Activated CD8-positive, alpha-beta memory T cell treated with anti-CD3 and anti-CD28 coated beads, Interleukin-2, amount 10 ng/mL, durations not matched to agents 7 days and 5 days (primary cell): ENCODE data around the gene LSM14B. TPM values are rescaled to one million over a fixed set of nuclear protein-coding genes. Genes with fewer than 3 reads are reported as not detected.

Source experiments
- ATAC-seq: fragments of 150-1000 bp; cut with Tn5 transposase; one replicate; pipeline ENCODE4 v1.10.0; 2021; ENCODE audit warnings: moderate library complexity
- CTCF ChIA-PET: fragments of 350-600 bp; sonication (Branson Sonifier 250); formaldehyde crosslinking; loops from one replicate; lab custom pipeline; 2021; ENCODE audit warnings: antibody characterized with exemption; lab: Charles Lee
- DNase-seq: peaks from one replicate; pipeline ENCODE4 v3.0.0-alpha.2; 2020
- H3K27ac Mint-ChIP-seq: one replicate; pipeline ENCODE4 v1.8.0; 2021; ENCODE audit warnings: mild to moderate bottlenecking, mixed read lengths
- H3K27me3 Mint-ChIP-seq: one replicate; pipeline ENCODE4 v1.8.0; 2021; ENCODE audit warnings: mixed read lengths
- H3K36me3 Mint-ChIP-seq: one replicate; pipeline ENCODE4 v1.8.0; 2021; ENCODE audit warnings: mild to moderate bottlenecking, mixed read lengths
- H3K4me1 Mint-ChIP-seq: one replicate; pipeline ENCODE4 v1.8.0; 2021; ENCODE audit warnings: mixed read lengths
- H3K4me3 Mint-ChIP-seq: one replicate; pipeline ENCODE4 v1.8.0; 2021; ENCODE audit warnings: mild to moderate bottlenecking, moderate library complexity, mixed read lengths
- H3K9me3 Mint-ChIP-seq: one replicate; pipeline ENCODE4 v1.8.0; 2022; ENCODE audit warnings: low read depth, mixed read lengths
- total RNA-seq, 2 experiments: library from RNA; stranded (reverse); gene quantifications; one replicate each; pipeline ENCODE4 v1.2.3, GENCODE V29; 2021

Gene LSM14B
- total RNA-seq, 2 experiments from 2014 or later, result 34.6 to 34.8 TPM

DNA sequence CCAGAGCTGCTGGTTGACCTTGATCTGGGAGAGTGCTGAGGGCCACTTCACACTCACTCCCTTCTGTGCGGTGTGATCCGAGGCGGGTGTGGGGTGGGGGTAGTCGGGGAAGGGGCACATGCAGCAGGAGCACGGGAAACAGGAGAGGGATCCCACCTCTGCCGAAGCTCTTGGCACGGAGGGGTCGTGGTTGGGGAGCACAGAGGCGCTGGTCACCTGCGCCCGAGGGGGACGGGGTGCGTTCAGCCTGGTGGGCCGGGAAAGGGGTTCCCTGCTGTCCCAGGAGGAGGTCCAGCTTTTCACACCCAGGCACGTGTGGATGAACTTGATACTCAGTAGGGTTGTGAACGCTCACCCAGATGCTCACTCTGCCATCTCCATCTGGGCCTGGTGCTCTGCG, 38.6 kb downstream of the LSM14B start:
- Mint-ChIP-seq H3K27ac (no peak overlapping the region), H3K36me3 (peaks cover 17% of the 10 kb centered on the region), H3K4me3 (no peak overlapping the region), H3K9me3 (no peaks in the 10 kb centered on the region), H3K4me1 (peaks cover 18% of the 10 kb centered on the region), H3K27me3 (no peaks in the 10 kb centered on the region)
- ATAC-seq (no peak), DNase-seq (no peak)
- CTCF ChIA-PET, result no interaction called here

DNA sequence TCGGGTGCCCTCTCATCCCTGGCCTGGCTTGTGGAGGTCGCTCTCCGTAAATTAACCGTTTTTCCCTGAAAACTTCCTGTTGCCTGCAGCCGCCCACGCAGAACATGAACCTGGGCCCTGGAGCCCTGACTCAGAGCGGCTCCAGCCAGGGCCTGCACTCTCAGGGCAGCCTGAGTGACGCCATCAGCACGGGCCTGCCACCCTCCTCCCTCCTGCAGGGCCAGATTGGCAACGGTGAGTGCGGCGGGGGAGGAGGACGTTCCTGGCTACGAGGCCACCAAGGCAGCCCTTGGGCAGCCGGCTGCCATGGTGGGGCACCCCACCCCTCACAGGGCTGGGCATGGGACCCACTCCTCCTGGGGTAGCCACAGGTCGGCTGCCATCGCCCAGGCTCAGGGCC, 39.1 kb downstream of the LSM14B start:
- Mint-ChIP-seq H3K4me1 (peaks cover 18% of the 10 kb centered on the region), H3K27ac (no peak overlapping the region), H3K9me3 (no peaks in the 10 kb centered on the region), H3K4me3 (no peak overlapping the region), H3K36me3 (peaks cover 17% of the 10 kb centered on the region), H3K27me3 (no peaks in the 10 kb centered on the region)
- ATAC-seq, result no peak
- no peak for DNase-seq
- CTCF ChIA-PET, result no interaction called here

DNA sequence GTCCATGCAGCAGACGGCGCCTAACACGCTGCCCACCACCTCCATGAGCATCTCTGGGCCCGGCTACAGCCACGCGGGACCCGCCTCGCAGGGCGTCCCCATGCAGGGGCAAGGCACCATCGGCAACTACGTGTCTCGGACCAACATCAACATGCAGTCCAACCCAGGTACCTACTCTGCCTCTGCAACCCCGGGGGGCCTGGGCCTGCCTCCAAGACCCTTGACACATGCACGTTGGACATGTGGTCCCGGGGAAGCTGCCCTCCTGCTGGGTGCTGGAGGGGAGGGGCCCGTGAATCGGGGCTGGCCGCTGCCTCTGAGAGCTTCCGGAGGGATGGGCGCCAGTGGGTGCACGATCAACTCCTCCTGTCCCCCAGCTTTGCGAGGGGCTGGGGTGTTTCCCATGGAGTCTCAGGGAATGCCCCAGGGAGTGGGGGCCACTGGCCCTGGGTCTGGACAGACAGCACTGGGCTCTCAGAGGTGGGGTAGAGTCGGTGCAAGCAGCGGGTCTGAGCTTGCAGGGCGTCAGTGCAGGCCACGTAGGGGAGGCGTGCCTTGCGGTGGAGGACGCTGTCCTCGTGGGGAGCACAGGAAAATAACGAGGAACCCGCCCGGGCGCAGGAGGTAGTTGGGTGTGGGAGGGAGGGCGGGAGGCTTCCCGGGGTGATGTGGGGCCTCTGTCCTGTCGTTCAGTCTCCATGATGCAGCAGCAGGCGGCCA, 40.6 kb downstream of the LSM14B start:
- H3K9me3 Mint-ChIP-seq, result no peaks in the 10 kb centered on the region
- ATAC-seq, result no peak
- no peaks in the 10 kb centered on the region for H3K27me3 Mint-ChIP-seq
- peaks cover 17% of the 10 kb centered on the region for H3K36me3 Mint-ChIP-seq
- H3K4me3 Mint-ChIP-seq, result no peak overlapping the region
- CTCF ChIA-PET, result no interaction called here
- peaks cover 18% of the 10 kb centered on the region for H3K4me1 Mint-ChIP-seq
- no peak for DNase-seq
- H3K27ac Mint-ChIP-seq, result no peak overlapping the region

DNA sequence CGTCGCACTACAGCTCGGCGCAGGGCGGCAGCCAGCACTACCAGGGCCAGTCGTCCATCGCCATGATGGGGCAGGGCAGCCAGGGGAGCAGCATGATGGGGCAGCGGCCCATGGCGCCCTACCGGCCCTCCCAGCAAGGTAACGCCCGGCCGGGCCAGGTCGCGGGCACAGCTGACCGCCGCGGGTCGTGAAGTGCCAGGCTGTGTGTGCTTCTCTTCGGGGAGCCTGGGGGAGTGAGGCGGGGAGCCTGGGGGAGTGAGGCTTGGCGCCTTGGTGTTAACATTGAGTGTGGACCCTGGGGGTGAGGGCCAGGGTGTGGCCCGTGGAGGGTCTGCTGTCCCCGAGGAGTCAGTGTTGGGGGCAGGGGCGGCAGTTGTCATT, 41.2 kb downstream of the LSM14B start:
- Mint-ChIP-seq H3K27me3 (no peaks in the 10 kb centered on the region), H3K9me3 (no peaks in the 10 kb centered on the region), H3K4me1 (peaks cover 18% of the 10 kb centered on the region), H3K4me3 (no peak overlapping the region), H3K27ac (no peak overlapping the region), H3K36me3 (peaks cover 17% of the 10 kb centered on the region)
- CTCF ChIA-PET, result no interaction called here
- no peak for DNase-seq
- ATAC-seq, result no peak

DNA sequence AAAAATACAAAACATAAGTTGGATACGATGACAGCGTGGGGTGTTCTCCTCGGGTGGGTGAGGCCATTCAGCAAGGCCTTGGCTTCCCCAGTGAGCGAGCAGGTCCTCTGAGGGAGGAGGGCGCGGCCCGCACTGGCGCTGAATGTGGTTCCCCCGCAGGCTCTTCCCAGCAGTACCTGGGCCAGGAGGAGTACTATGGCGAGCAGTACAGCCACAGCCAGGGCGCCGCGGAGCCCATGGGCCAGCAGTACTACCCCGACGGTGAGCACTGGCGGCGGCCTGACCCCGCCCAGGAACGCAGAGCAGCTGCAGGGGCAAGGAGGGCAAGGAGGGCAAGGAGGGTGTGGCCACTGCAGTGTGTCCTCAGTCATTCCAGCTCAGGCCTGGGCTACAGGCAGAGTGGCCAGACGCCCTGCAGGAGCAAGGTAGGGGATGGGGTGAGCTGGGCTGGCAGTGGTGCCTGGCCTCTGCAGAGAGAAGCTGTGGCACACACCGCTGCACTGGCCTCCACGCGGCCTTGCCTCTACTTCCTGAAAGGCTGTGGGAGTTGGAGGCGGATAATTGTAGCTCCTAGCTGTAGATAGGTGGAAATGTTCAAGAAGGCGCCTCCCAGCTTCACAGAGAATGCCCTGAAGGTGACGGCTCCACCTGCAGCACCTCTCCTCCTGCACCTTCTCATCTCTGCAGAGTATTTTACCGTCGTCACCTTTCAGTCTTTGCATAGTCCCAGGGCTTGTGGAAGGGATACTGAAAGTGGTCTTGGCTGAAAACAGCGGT, 41.9 kb downstream of the LSM14B start:
- Mint-ChIP-seq H3K4me3 (no peak overlapping the region), H3K36me3 (peaks cover 14% of the 10 kb centered on the region), H3K27ac (no peak overlapping the region), H3K27me3 (no peaks in the 10 kb centered on the region), H3K9me3 (no peaks in the 10 kb centered on the region), H3K4me1 (peaks cover 15% of the 10 kb centered on the region)
- ATAC-seq, result no peak
- CTCF ChIA-PET, result no interaction called here
- DNase-seq, result no peak

DNA sequence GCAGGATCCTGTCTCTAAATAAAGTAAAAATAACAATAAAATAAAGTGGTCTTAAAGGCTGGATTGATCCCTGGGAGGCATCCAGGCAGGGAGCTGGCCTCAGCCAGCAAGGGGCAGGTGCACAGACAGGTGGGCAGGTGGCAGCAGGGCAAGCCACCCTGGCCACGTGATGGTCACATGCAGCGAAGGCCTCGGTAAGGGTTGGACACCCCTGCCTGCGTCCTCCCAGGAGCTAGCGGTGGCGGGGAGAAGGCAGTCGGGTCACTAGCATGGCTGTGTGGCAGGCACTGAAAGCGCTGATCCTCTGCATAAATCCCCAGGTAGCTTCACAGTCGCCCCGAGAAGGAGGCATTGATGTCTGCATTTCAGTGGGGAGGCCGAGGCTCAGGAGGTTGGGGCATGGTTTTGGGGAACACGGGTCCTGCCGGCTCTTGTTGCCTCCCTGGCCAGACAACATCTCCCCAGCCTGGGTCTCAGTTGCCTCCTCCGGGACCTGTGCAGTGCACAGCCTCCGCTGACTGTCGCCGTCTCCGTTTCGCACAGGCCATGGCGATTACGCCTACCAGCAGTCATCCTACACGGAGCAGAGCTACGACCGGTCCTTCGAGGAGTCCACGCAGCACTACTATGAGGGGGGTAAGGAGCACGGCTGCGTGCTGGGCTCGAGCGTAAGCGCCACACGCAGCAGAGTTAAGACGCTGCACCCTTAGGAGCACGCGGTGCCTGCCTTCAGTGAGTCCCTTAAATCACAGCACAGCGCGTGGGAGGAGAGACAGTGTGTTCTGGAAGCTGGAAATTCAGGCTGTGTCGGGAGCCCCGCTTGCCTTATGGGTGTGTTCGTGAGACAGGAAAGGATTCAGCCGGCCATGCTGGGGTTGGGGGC, 42.8 kb downstream of the LSM14B start:
- CTCF ChIA-PET, result no interaction called here
- H3K27me3 Mint-ChIP-seq, result no peaks in the 10 kb centered on the region
- peaks cover 9% of the 10 kb centered on the region for H3K36me3 Mint-ChIP-seq
- H3K4me1 Mint-ChIP-seq, result peaks cover 6% of the 10 kb centered on the region
- H3K9me3 Mint-ChIP-seq, result no peaks in the 10 kb centered on the region
- no peak overlapping the region for H3K4me3 Mint-ChIP-seq
- H3K27ac Mint-ChIP-seq, result no peak overlapping the region
- ATAC-seq, result no peak
- no peak for DNase-seq

DNA sequence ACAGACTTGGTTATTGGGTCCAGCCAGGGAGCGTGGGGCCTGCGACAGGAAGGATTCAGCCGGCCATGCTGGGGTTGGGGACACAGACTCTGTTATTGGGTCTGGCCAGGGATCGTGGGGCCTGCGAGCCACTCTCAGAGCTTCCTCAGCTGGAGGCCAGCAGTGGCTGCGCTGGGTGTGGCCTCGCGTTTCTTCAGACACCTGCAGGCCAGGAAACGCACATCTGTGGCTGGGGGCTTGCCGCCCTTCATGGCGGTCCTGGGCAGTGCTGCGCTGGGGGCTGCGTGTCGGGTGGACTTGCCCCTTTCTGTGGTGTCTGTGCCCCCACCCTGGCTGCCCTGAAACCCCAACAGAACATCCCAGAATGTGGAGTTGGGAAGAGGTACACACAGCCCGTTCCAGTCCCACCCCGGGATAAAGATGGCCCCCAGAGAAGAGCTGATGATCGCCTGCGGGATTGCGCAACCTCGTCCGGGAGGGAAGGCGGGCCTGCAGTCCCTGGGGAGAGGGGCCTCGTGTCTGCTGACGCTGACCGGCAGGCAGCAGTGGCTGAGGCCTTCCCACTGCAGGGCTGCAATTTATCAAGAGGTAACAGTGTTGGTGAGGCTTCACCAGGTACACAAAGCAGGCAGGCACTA, 43.6 kb downstream of the LSM14B start:
- H3K36me3 Mint-ChIP-seq, result peaks cover 5% of the 10 kb centered on the region
- no peak overlapping the region for H3K27ac Mint-ChIP-seq
- DNase-seq, result no peak
- no peaks in the 10 kb centered on the region for H3K27me3 Mint-ChIP-seq
- CTCF ChIA-PET, result no interaction called here
- no peaks in the 10 kb centered on the region for H3K4me1 Mint-ChIP-seq
- H3K9me3 Mint-ChIP-seq, result no peaks in the 10 kb centered on the region
- no peak overlapping the region for H3K4me3 Mint-ChIP-seq
- no peak for ATAC-seq

DNA sequence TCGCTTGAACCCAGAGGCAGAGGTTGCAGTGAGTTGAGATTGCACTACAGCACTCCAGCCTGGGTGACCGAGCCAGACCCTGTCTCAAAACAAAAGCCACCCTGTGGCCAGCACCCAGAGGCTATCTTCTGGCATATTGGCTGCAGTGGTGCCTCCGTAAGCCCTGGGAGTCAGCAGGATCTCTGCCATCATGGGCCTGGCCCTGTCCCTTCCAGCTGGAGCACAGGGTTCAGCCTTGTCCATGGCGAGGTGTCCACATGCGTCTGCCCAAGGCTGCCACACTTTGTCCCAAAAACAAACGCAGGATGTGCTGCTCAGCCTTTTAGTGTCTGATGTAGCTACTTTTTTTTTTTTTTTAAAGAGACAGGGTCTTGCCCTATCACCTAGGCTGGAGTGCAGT, 45.2 kb downstream of the LSM14B start:
- Mint-ChIP-seq H3K27ac (no peak overlapping the region), H3K4me3 (no peak overlapping the region), H3K27me3 (no peaks in the 10 kb centered on the region), H3K36me3 (no peaks in the 10 kb centered on the region), H3K4me1 (no peaks in the 10 kb centered on the region), H3K9me3 (no peaks in the 10 kb centered on the region)
- no peak for ATAC-seq
- CTCF ChIA-PET, result interaction anchor here (0.7 kb wide), 1 partner anchor 153 kb away, joined by 3 read pairs; no protein-coding TSS in a partner anchor
- DNase-seq, result no peak

DNA sequence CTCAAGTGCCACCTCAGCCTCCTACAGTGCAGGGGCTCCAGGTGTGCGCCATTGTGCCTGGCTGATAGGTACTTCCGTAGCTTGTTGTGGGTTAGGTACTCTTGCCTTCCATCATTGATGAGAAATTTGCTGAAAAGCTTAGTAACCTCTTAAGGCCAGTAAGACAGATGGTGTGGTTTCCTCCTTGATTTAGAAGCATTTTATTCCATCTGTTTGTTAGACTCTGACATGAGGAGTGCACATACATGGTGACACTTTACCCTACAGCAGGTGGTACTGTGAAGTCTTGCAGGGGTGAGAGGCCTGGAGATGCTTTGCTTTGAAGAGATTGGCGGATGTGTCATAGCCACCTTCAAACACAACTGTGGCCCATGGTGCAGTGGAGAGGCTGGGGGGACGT, 45.8 kb downstream of the LSM14B start:
- CTCF ChIA-PET, result no interaction called here

DNA sequence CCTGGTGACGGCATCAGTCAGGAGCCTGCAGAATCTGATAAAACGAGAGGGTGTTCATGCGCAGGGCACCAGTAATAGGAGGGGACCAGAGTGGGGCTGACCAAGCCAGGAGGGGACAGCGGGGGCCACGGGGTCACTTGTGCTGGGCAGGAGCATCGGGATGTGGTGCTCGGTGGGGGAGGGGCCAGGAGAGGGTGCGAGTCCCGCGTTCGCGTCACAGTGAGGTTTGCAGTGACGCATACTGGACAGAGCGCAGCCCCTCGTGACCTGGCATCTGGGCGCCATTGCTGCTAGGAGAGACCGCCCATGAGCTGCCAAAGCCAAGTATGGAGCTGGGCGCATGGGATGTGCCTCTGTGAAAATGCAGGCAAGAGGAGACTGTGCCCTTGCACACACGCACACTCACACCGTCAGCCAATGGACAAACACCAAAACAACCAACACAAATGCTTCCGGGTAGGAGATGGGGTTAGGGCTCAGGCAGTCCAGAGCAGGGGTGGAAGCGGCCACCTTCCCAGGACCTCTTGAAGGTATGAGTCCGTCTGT, 46.7 kb downstream of the LSM14B start:
- no peak overlapping the region for H3K4me3 Mint-ChIP-seq
- H3K36me3 Mint-ChIP-seq, result no peaks in the 10 kb centered on the region
- DNase-seq (no peak), ATAC-seq (no peak)
- H3K4me1 Mint-ChIP-seq, result no peaks in the 10 kb centered on the region
- no peak overlapping the region for H3K27ac Mint-ChIP-seq
- CTCF ChIA-PET, result no interaction called here
- H3K27me3 Mint-ChIP-seq, result no peaks in the 10 kb centered on the region
- no peaks in the 10 kb centered on the region for H3K9me3 Mint-ChIP-seq

More for the DNA sequence above, 45.8 kb downstream of the LSM14B start:
- DNase-seq, result no peak
- Mint-ChIP-seq H3K4me3 (no peak overlapping the region), H3K27ac (no peak overlapping the region), H3K4me1 (no peaks in the 10 kb centered on the region), H3K27me3 (no peaks in the 10 kb centered on the region), H3K36me3 (no peaks in the 10 kb centered on the region), H3K9me3 (no peaks in the 10 kb centered on the region)
- no peak for ATAC-seq

DNA sequence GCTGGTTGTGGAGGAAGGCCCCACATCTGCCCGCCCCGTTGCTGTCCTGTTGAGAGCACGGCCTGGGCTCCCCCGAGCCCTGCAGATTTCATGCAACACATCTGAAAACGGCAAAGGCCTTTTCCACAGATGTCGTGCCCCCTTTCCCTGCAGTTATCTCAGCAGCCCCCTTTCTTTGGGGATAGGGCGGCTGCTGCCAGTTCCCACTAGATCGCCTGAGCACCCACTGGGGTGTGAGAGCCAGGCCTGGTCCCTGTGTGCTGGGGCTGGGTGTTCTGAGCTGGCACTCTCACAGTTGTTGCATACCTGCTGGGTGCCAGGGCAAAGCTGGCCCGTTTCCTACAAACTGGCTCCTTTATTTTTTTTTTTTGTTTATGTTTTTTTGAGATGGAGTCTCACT, 48.3 kb downstream of the LSM14B start:
- CTCF ChIA-PET, result interaction anchor here (2.0 kb wide), 1 partner anchor 29 kb away, joined by 4 read pairs; no protein-coding TSS in a partner anchor
- Mint-ChIP-seq H3K4me3 (no peak overlapping the region), H3K9me3 (no peaks in the 10 kb centered on the region), H3K4me1 (no peaks in the 10 kb centered on the region), H3K36me3 (peaks cover 3% of the 10 kb centered on the region), H3K27ac (no peak overlapping the region), H3K27me3 (no peaks in the 10 kb centered on the region)
- no peak for DNase-seq
- ATAC-seq, result no peak

DNA sequence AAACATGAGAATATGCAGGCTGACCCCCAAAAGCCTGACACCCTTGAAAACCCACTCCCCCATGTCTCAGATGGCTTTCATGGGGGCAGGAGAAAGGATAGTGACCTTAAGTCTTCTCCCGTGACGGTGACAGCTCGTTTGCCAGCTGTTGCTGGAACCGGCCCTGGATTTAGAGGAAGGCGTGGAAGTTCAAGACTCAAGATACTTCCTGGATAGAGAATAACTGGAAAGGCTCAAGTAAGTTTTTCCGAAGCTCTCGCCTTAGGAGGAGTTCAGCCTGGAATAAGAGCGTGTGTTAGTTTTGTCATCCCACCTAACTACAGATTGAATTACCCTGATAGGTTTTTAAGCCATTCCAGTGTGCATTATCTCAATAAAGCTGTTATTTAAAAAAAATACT, 49.0 kb downstream of the LSM14B start:
- Mint-ChIP-seq H3K4me3 (no peak overlapping the region), H3K27me3 (no peaks in the 10 kb centered on the region), H3K9me3 (no peaks in the 10 kb centered on the region), H3K27ac (no peak overlapping the region), H3K36me3 (peaks cover 3% of the 10 kb centered on the region), H3K4me1 (no peaks in the 10 kb centered on the region)
- CTCF ChIA-PET, result interaction anchor here (2.0 kb wide), 1 partner anchor 30 kb away, joined by 4 read pairs; no protein-coding TSS in a partner anchor
- no peak for ATAC-seq
- DNase-seq, result no peak

DNA sequence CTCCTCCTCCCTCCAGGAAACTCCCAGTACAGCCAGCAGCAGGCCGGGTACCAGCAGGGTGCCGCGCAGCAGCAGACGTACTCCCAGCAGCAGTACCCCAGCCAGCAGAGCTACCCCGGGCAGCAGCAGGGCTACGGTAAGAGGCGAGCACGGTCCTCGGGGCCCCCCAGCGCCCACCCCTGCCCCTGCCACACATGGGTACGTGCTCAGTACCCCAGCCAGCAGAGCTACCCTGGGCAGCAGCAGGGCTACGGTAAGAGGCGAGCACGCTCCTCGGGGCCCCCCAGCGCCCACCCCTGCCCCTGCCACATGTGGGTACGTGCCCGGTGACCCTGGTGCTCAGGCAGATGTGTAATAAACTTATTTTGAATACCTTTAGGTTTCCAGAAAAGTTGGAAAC, 50.4 kb downstream of the LSM14B start:
- H3K9me3 Mint-ChIP-seq, result no peaks in the 10 kb centered on the region
- H3K27me3 Mint-ChIP-seq, result no peaks in the 10 kb centered on the region
- no peak for DNase-seq
- H3K4me3 Mint-ChIP-seq, result no peak overlapping the region
- no peaks in the 10 kb centered on the region for H3K4me1 Mint-ChIP-seq
- CTCF ChIA-PET, result no interaction called here
- H3K27ac Mint-ChIP-seq, result no peak overlapping the region
- no peak for ATAC-seq
- peaks cover 3% of the 10 kb centered on the region for H3K36me3 Mint-ChIP-seq
